Activated CD8-positive, alpha-beta memory T cell treated with anti-CD3 and anti-CD28 coated beads, Interleukin-2, amount 50 U/mL, for 48 hours (primary cell): ENCODE measurements around the gene HDAC9.

Experiments used
- DNase-seq: peaks from one replicate; pipeline ENCODE4 v3.0.0-alpha.2; 2020

Gene HDAC9

DNA sequence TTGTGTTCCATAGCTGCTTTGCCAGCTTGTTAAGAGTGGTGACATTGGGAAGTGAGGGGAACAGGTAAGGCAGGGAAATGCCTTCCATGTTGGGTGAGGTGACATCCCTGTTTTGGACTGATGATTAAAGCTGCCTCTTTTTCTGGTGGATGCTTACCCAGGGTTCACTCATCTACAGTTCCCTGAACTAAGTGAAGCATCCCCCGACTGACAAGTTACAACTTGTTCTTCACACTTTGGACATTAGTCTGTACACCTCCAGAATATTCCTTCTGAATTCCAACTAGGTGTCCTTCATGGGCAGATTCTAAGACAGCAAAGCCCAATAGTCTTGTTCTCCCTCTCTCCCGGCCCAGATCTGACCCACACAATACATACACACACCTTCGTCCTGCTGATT lies 63.4 kb downstream of the HDAC9 start:
- DNase-seq, result no peak

- DNase-seq, result no peak
Measured at GRCh38 chr7:18559756-18560155, 64.2 kb downstream of the HDAC9 start.

DNA sequence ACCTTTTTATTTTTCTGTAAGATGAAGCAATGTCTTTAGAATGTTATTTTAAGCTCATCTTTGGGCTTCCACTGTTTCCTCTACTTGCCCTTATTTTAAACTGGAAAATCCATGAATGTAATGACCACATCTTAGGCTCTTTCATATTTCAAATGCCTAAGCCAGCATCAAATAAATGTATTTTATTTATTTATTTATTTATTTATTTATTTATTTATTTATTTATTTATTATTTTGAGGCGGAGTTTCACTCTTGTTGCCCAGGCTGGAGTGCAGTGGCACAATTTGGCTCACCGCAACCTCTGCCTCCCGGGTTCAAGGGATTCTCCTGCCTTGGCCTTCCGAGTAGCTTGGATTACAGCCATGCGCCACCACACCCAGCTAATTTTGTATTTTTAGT lies 69.2 kb downstream of the HDAC9 start:
- no peak for DNase-seq

- no peak for DNase-seq
Measured at GRCh38 chr7:18565337-18565736, 69.8 kb downstream of the HDAC9 start.

- DNase-seq, result no peak
Measured at GRCh38 chr7:18566205-18566604, 70.7 kb downstream of the HDAC9 start.

GRCh38 chr7:18566829-18567228 lies 71.3 kb downstream of the HDAC9 start:
- no peak for DNase-seq

- DNase-seq, result no peak
Measured at GRCh38 chr7:18570441-18570840, 74.9 kb downstream of the HDAC9 start.

GRCh38 chr7:18570890-18571478 lies 75.4 kb downstream of the HDAC9 start:
- no peak for DNase-seq

DNA sequence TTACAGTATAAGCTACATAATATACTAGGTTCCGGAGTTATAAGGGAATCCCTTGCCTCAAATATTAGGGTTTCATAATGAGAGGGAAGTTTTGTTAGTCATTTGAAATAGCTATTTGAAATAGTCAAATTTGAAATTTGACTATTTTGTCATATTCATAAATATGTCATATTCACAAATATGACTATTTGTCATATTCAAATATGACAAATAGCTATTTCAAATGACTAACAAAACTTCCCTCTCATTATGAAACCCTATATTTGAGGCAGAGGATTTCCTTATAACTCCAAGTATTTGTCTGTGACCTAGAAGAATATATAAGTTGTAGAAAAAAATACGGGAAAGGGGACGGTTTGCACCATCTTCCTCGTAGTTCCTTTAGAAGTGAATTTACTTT lies 76.6 kb downstream of the HDAC9 start:
- DNase-seq, result no peak

DNA sequence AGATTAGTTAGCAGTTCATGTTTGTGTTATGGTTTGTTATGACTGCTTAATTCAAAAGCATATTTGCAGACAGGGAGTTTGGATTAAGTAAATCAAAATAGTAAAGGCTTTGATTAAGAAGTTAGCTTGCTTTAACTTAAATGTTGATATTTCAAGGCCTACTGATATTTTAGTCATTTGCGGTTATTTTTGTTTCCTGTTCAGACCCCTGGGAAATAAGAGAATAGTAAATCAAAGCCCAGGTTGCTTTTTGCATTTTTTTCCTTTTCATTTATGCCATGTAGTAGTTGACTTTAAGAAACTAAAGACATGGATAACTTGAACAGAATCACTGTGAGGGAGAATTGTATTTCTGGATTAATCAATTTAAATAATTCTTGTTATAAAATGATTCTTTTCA lies 77.3 kb downstream of the HDAC9 start:
- DNase-seq, result no peak

DNA sequence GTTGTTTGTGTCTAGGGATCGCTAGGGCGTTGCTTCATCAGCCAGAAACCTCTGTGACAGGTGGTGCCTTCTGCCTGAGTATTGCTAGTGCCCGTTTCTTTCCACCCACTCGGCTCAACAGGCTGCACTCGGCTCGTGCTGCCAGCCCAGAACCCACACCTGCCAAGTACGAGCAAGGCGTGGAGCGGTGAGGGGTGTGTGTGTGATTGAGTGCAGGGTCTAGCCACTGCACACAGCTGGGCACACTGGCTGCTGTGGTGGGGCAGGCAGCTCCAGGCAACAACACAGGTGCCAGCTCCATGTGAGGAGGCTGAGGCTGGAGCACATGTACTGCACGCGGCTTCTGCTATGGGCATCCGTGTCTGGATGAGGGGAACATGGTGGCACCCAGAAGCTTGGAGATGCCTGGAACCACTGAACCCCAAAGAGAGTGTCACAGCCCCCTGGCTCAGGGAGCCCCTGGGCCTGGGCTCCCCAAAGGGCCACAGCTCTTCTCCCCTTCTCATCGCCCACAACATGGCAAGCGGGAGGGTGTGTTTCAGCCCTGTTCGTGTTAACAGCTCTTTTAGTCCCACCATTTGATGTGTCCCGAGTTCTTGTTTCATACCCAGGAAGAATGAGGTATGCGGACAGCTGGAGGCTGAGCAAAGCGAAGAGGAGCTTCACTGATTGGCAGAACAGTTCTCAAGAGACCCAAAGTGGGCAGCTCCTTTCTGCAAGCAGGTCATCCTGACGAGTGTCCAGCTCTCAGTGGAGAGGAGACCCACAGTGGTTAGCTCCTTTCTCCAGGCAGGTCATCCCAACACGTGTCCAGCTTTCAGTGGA lies 78.1 kb downstream of the HDAC9 start:
- no peak for DNase-seq

GRCh38 chr7:18574235-18574540 lies 78.6 kb downstream of the HDAC9 start:
- no peak for DNase-seq

DNA sequence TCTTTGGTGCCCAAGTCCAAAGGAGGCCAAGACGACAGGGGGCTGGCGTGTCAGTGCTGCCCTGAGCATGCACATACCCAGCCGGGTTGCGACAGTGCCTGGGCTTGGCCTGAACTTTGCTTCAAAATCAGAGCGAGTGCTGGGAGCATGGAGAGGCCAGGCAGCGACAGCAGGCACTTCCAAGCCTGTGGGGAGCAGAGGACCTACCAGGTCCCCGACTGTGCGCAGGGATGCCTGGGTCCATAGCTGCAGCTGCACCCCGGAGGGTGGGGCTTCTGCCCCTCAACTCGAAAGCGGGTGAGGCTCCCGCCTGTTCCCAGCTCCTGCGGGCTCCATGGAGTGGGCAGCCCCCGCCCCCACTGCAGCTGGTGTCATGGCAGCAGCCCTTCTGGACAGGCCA lies 79.1 kb downstream of the HDAC9 start:
- no peak for DNase-seq

- DNase-seq, result no peak
Measured at GRCh38 chr7:18575622-18576572, 80.3 kb downstream of the HDAC9 start.

- no peak for DNase-seq
Measured at GRCh38 chr7:18577096-18577771, 81.7 kb downstream of the HDAC9 start.

DNA sequence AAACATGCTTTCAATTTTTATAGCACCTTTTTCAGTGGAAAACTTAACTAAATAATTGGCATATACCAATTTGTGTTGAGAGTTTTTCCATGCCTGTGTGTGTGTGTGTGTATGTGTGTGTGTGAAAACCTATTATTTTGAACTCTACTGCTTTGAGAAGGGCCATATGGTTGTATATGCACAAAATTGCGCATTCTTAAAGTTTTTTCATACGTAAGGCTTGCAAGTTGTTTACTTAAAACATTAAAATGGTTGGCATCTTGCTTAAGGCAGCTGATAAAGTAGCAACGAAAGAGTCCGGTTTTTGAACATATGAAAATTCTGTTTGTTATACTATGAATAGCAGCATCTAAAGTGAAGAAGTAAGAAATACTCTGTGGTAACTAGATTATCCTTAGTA lies 84.1 kb downstream of the HDAC9 start:
- DNase-seq, result no peak

GRCh38 chr7:18580950-18581349 lies 85.4 kb downstream of the HDAC9 start:
- DNase-seq, result no peak

DNA sequence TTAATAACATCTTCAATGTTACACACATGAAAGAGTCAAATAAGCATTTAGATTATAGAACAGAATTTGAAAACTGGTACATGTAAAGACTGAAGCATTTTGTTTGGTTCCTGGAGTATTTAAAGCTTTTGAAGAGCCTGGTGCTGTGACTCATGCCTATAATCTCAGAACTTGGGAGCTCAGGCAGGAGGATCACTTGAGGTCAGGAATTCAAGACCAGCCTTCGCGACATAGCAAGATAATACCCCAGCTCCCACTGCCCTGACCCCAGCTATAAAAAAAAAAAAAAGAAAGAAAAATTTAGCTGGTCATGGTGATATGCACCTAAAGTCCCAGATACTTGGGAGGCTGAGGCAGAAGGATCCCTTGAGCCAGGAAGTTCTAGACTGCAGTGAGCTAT lies 87.8 kb downstream of the HDAC9 start:
- DNase-seq, result no peak

GRCh38 chr7:18590241-18590640 lies 94.7 kb downstream of the HDAC9 start:
- no peak for DNase-seq

GRCh38 chr7:18590744-18591340 lies 95.3 kb downstream of the HDAC9 start:
- DNase-seq, result no peak

DNA sequence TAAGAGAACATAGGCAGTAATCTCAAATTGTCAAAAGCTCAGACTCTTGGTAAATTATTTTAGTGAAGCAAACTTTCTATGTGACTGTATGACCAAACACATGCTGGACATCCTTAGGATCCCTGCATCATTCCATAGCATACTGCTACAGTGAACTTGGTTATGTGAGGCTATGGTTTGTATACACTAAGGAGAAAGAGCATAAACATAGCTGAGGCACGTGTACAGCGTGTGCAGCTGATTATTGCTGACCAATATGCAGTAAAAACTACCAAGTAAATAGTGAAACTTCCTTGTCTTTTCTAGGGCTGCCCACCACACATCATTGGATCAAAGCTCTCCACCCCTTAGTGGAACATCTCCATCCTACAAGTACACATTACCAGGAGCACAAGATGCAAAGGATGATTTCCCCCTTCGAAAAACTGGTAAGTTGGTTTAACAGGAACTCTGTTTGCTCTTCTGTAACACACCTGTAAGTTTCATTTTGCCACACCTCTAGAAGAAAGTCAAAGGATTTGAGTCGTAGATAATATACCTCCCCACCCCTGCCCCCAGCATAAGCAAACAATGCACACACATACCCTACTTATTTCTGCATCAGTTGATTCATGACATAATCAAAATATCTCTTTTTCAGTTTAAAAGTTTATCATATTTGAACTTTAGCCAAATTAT lies 98.2 kb downstream of the HDAC9 start:
- DNase-seq, result no peak

DNA sequence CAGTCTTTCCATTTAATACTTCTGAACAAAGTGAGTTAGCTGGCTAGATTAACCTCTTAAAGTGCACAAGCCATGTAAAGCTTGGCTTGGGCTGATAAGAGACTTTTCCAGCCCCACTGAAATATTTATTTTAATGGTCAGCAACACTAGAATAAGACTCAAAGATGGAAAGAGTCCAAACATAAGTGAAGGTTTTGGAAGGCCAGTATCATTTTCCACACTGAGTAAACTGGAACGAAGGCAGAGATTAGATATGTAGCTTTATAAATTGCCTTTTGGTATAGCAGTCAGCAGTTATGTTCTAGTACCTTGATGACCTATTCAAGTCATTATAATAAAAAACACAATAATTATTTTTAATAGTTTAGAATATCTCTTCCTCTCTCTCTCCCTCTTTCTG lies 102.2 kb downstream of the HDAC9 start:
- no peak for DNase-seq
